K562 (cell line): ENCODE measurements around the gene TNFAIP6.

Experiments used
- ELF4 ChIP-seq: fragments of 450-650 bp; formaldehyde crosslinking; IDR thresholded peaks from 2 replicates; pipeline ENCODE4 v1.4.0; 2022; ENCODE audit warnings: missing genetic modification characterization
- FOXP4 ChIP-seq: sonication (generic); formaldehyde crosslinking; IDR thresholded peaks from 2 replicates; pipeline ENCODE4 v1.8.0; 2022; ENCODE audit warnings: mild to moderate bottlenecking, missing genetic modification reagents, borderline replicate concordance
- HEY1 ChIP-seq: fragments of 250-450 bp; sonication (Bioruptor Pico); IDR thresholded peaks from 2 replicates; pipeline ENCODE4 v1.5.0; 2020; ENCODE audit warnings: mild to moderate bottlenecking, moderate library complexity, borderline replicate concordance
- IRF9 ChIP-seq: fragments of 450-650 bp; IDR thresholded peaks from 2 replicates; pipeline ENCODE4 v1.6.1; 2016; ENCODE audit warnings: missing biosample characterization, missing genetic modification characterization
- JUN ChIP-seq, 2 experiments: sonication (generic) in 1 of 2; formaldehyde crosslinking in 1 of 2; IDR thresholded peaks; 2 replicates each; pipeline versions ENCODE4 v1.6.1 to v1.8.0; 2012 to 2022; ENCODE audit warnings: borderline replicate concordance in 2 of 2, mild to moderate bottlenecking in 2 of 2, improper control_type of control experiment in 1 of 2, low read depth in 1 of 2, low read length in 1 of 2, missing genetic modification reagents in 1 of 2
- KLF10 ChIP-seq: fragments of 250-450 bp; sonication (Bioruptor Pico); IDR thresholded peaks from 2 replicates; pipeline ENCODE4 v1.6.1; 2021; ENCODE audit warnings: matching md5 sums
- MAFG ChIP-seq: fragments of 450-650 bp; conservative IDR thresholded peaks from 2 replicates; pipeline ENCODE4 v1.6.1; 2016; ENCODE audit warnings: missing genetic modification characterization, missing compliant biosample characterization
- MAX ChIP-seq: sonication (generic); formaldehyde crosslinking; IDR thresholded peaks from 2 replicates; pipeline ENCODE4 v1.9.0; 2022; ENCODE audit warnings: mild to moderate bottlenecking, missing genetic modification reagents
- SMC3 ChIP-seq: conservative IDR thresholded peaks from 2 replicates; pipeline ENCODE4 v1.6.1; 2011; ENCODE audit warnings: low read depth, low read length, improper control_type of control experiment; ENCODE audit not compliant: insufficient read depth
- TCF7 ChIP-seq: sonication (generic); IDR thresholded peaks from 2 replicates; pipeline ENCODE4 v1.6.1; 2016; ENCODE audit warnings: antibody characterized with exemption, borderline replicate concordance
- ZFP36 ChIP-seq: fragments of 150-350 bp; IDR thresholded peaks from 2 replicates; pipeline ENCODE4 v1.6.1; 2018; ENCODE audit warnings: low read length, low read depth; ENCODE audit not compliant: partially characterized antibody
- ZNF79 ChIP-seq: fragments of 250-450 bp; sonication (Bioruptor Pico); IDR thresholded peaks from 2 replicates; pipeline ENCODE4 v1.4.0; 2020; ENCODE audit warnings: low read depth, mild to moderate bottlenecking, moderate library complexity
- TF ChIP-seq, protein P1 (sequence below), 3 experiments: IDR thresholded peaks in 2 of 3; conservative IDR thresholded peaks in 1 of 3; 2 replicates each; pipeline ENCODE4 v1.5.1; 2011 to 2012; ENCODE audit warnings: low read length in 3 of 3, mild to moderate bottlenecking in 3 of 3, control low read depth in 2 of 3, improper control_type of control experiment in 1 of 3, inconsistent platforms in 1 of 3, low read depth in 1 of 3, mixed read lengths in 1 of 3, moderate library complexity in 1 of 3; ENCODE audit not compliant: insufficient read depth in 2 of 3

- TF ChIP-seq TCF7 (no peak), ELF4 (no peak), ZNF79 (CRISPR knock-in tag) (no peak), IRF9 (tag) (no peak), SMC3 (no peak), ZFP36 (no peak), JUN (IDR thresholded peaks at IDR 0.05; ENCODE audit: borderline replicate concordance, low read depth, low read length) (no peak), JUN (CRISPR knock-in tag; IDR thresholded peaks at IDR 0.05; ENCODE audit: borderline replicate concordance) (no peak), MAFG (no peak), MAX (no peak), HEY1 (CRISPR knock-in tag) (no peak), KLF10 (CRISPR knock-in tag) (no peak), FOXP4 (CRISPR knock-in tag) (no peak)
- TF ChIP-seq, protein P1, sequence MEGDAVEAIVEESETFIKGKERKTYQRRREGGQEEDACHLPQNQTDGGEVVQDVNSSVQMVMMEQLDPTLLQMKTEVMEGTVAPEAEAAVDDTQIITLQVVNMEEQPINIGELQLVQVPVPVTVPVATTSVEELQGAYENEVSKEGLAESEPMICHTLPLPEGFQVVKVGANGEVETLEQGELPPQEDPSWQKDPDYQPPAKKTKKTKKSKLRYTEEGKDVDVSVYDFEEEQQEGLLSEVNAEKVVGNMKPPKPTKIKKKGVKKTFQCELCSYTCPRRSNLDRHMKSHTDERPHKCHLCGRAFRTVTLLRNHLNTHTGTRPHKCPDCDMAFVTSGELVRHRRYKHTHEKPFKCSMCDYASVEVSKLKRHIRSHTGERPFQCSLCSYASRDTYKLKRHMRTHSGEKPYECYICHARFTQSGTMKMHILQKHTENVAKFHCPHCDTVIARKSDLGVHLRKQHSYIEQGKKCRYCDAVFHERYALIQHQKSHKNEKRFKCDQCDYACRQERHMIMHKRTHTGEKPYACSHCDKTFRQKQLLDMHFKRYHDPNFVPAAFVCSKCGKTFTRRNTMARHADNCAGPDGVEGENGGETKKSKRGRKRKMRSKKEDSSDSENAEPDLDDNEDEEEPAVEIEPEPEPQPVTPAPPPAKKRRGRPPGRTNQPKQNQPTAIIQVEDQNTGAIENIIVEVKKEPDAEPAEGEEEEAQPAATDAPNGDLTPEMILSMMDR (IDR thresholded peaks at IDR 0.05 in 2 of 3, conservative IDR thresholded peaks at IDR 0.05 in 1 of 3; ENCODE audit: insufficient read depth in 2 of 3, low read depth in 1 of 3, low read length in 3 of 3): no peak
Observed at GRCh38 chr2:151374436-151374835, 17.0 kb downstream of the TNFAIP6 start.
